ENCODE results near the gene OPCML. TPM values are rescaled to one million over a fixed set of nuclear protein-coding genes. Genes with fewer than 3 reads are reported as not detected.

Gene OPCML
- total and polyA plus RNA-seq, 2 of the 13 experiments (the other 11 are each of a cell fraction or from before 2014, with no cell fraction given) = not detected

DNA sequence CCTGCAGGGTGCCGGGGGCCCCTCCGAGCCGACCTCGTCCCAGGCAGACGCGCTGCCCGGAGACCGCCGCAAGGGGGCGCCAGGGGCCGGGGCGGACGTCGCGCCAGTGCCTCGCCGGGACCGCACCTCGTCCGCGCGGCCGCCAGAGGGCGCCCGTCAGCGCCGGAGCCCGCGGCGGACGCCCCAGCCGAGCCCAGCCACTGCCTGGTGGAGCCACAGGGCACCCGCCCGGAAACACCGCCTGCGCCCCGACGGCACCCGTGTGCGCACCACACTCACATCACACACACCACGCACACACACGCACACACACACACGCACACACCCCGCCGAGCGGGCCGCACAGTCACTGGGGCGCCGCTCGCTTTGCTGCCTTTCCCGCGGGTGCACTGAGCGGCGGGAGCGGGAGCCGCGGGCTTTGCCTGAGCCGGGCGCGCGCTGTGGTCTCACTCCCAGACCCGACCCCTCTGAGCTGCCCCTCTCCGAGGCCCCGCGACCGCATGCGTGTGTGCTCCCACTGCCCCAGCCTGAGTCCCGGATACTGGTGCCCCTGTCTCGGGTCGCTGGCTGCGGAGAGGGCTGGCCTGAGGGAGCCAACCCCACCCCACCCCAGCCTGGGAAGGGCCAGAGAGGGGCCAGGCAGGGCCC lies 449.3 kb downstream of the OPCML start (continued):
- TF ChIP-seq, protein P1, sequence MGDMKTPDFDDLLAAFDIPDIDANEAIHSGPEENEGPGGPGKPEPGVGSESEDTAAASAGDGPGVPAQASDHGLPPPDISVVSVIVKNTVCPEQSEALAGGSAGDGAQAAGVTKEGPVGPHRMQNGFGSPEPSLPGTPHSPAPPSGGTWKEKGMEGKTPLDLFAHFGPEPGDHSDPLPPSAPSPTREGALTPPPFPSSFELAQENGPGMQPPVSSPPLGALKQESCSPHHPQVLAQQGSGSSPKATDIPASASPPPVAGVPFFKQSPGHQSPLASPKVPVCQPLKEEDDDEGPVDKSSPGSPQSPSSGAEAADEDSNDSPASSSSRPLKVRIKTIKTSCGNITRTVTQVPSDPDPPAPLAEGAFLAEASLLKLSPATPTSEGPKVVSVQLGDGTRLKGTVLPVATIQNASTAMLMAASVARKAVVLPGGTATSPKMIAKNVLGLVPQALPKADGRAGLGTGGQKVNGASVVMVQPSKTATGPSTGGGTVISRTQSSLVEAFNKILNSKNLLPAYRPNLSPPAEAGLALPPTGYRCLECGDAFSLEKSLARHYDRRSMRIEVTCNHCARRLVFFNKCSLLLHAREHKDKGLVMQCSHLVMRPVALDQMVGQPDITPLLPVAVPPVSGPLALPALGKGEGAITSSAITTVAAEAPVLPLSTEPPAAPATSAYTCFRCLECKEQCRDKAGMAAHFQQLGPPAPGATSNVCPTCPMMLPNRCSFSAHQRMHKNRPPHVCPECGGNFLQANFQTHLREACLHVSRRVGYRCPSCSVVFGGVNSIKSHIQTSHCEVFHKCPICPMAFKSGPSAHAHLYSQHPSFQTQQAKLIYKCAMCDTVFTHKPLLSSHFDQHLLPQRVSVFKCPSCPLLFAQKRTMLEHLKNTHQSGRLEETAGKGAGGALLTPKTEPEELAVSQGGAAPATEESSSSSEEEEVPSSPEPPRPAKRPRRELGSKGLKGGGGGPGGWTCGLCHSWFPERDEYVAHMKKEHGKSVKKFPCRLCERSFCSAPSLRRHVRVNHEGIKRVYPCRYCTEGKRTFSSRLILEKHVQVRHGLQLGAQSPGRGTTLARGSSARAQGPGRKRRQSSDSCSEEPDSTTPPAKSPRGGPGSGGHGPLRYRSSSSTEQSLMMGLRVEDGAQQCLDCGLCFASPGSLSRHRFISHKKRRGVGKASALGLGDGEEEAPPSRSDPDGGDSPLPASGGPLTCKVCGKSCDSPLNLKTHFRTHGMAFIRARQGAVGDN (CRISPR knock-in tag; IDR thresholded peaks at IDR 0.05) = peak; percentile 27
- 0 out of 2 replicates have a peak, but pooled peaks have one; percentile 29 for TF ChIP-seq SALL2 (CRISPR knock-in tag; IDR thresholded peaks at IDR 0.05)
- TF ChIP-seq ZNF331 (CRISPR knock-in tag; IDR thresholded peaks at IDR 0.05) = peak; percentile 46; the same call in 1 of the 2 replicates
- TF ChIP-seq NR0B2 (CRISPR knock-in tag; IDR thresholded peaks at IDR 0.05) = no peak
- no peak for TF ChIP-seq MAZ (IDR thresholded peaks at IDR 0.05; ENCODE audit: borderline replicate concordance, low read depth, low read length)
- TF ChIP-seq MAZ (CRISPR knock-in tag; IDR thresholded peaks at IDR 0.05; ENCODE audit: low read depth) = peak; percentile 73

- H3K27me3 ChIP-seq (ENCODE audit: control insufficient read depth in 1 of 2, insufficient read depth in 2 of 2, low read length in 2 of 2) = peaks cover 0 to 20% of the 10 kb centered on the region in 2 experiments; a peak in 3 of 5 replicates
- ATAC-seq (no peak), FAIRE-seq (no peak), DNase-seq (ENCODE audit: low spot score) (no peak)
- TF ChIP-seq ZNF792 (CRISPR knock-in tag; IDR thresholded peaks at IDR 0.05) (no peak), ZFP41 (CRISPR knock-in tag; IDR thresholded peaks at IDR 0.05; ENCODE audit: borderline replicate concordance) (no peak)
- no TSS peak for BruUV-seq (replicated peaks)
- H3K4me2 ChIP-seq (ENCODE audit: low read depth, low read length) = no peak overlapping the region
- in situ Hi-C loops (cut with HindIII; ENCODE audit: extremely low pct_ligation_motif_present, low pct_unique_long_range_greater_than_20kb) (no loop called here), intact Hi-C loops (cut with micrococcal nuclease; ENCODE audit: unreplicated experiment) (no loop called here)
- no peaks in the 10 kb centered on the region for H4K20me1 ChIP-seq (ENCODE audit: insufficient read depth, low read length)
- H2AFZ ChIP-seq (ENCODE audit: low read length) = no peak overlapping the region
- CTCF ChIA-PET (ENCODE audit: low intra/inter-chr PET ratio, low total read pairs) = interaction anchor here (1.3 to 1.5 kb wide), 2 partner anchors 81 to 752 kb away, joined by 6 to 11 read pairs; no protein-coding TSS in a partner anchor
- POLR2A ChIA-PET = no interaction called here
- H3K4me3 ChIP-seq (replicated peaks in 1 of 3; ENCODE audit: insufficient read depth in 1 of 3, low read depth in 2 of 3, low read length in 3 of 3) = no peak overlapping the region; a peak in 1 of 6 replicates
- H3K9ac ChIP-seq (ENCODE audit: insufficient read depth, low read depth, low read length) = no peak overlapping the region
- 36% methylated on average over 15 of the region's 23 CpGs for WGBS (ENCODE audit: low lambda C conversion rate)
- no peaks in the 10 kb centered on the region for H3K79me2 ChIP-seq (ENCODE audit: insufficient read depth, low read length)
- H3K27ac ChIP-seq (ENCODE audit: extremely low read length, insufficient read depth, low read length) = no peak overlapping the region
- no peaks in the 10 kb centered on the region for H3K36me3 ChIP-seq (replicated peaks in 1 of 2; ENCODE audit: control insufficient read depth in 1 of 2, insufficient read depth in 2 of 2, low read length in 2 of 2)
- no peaks in the 10 kb centered on the region for H3K4me1 ChIP-seq (ENCODE audit: insufficient read depth, low read length)
- H3K9me3 ChIP-seq (ENCODE audit: low read length) = no peaks in the 10 kb centered on the region
These were observed 449.9 kb downstream of the OPCML start for GRCh38 chr11:133082453-133082781.

Data from HepG2 (cell line).